Measurements from ENCODE around the gene FRA10AC1. TPM values are rescaled to one million over a fixed set of nuclear protein-coding genes. Genes with fewer than 3 reads are reported as not detected.

Gene FRA10AC1
- total RNA-seq, 1 experiment from 2014 or later, result 12.4 TPM

- Histone ChIP-seq H2BK12ac (ENCODE audit: insufficient read length, low read depth, low read length) (no peak overlapping the region), H3K9ac (ENCODE audit: extremely low read depth, insufficient read length, low read length) (no peak overlapping the region), H4K20me1 (ENCODE audit: control insufficient read depth, insufficient read depth, insufficient read length) (no peaks in the 10 kb centered on the region), H3K27me3 (ENCODE audit: insufficient read depth, low read length) (no peaks in the 10 kb centered on the region), H3K4me2 (ENCODE audit: insufficient read depth, insufficient read length, low read length) (no peak overlapping the region), H2BK120ac (ENCODE audit: low read depth, low read length, poor library complexity, severe bottlenecking) (no peak overlapping the region), H2AFZ (ENCODE audit: low read length) (no peak overlapping the region), H4K8ac (replicated peaks; ENCODE audit: insufficient read length, low read depth, low read length) (no peak overlapping the region), H3K4me1 (ENCODE audit: insufficient read depth, low read length) (no peaks in the 10 kb centered on the region), H2BK20ac (ENCODE audit: low read depth, low read length, poor library complexity, severe bottlenecking) (no peak overlapping the region), H4K91ac (ENCODE audit: insufficient read length, low read depth, low read length) (no peak overlapping the region), H3K4ac (ENCODE audit: low read depth, low read length) (no peak overlapping the region), H3K79me2 (ENCODE audit: insufficient read depth, low read length) (no peaks in the 10 kb centered on the region), H4K5ac (ENCODE audit: insufficient read length, low read depth, low read length) (no peak overlapping the region), H3K27ac (ENCODE audit: insufficient read length, low read depth, low read length) (no peak overlapping the region), H3K18ac (ENCODE audit: insufficient read length, low read depth, low read length) (no peak overlapping the region), H3K23ac (ENCODE audit: insufficient read length, low read depth, low read length) (no peak overlapping the region), H2AK5ac (ENCODE audit: insufficient read length, low read length) (no peak overlapping the region), H3T11ph (ENCODE audit: low read length) (no peak overlapping the region), H3K23me2 (ENCODE audit: insufficient read length, low read depth, low read length, poor library complexity, severe bottlenecking) (no peaks in the 10 kb centered on the region), H3K9me3 (ENCODE audit: control insufficient read depth, low read depth, low read length) (no peaks in the 10 kb centered on the region), H3K14ac (ENCODE audit: insufficient read depth, low read length) (no peak overlapping the region), H2BK5ac (ENCODE audit: insufficient read length, low read length) (no peak overlapping the region), H3K79me1 (ENCODE audit: insufficient read depth, low read depth, low read length, poor library complexity, severe bottlenecking) (no peaks in the 10 kb centered on the region), H3K56ac (ENCODE audit: insufficient read length, low read depth, low read length) (no peak overlapping the region), H2BK15ac (ENCODE audit: low read depth, low read length) (no peak overlapping the region)
- Mint-ChIP-seq H3K9me3 (no peaks in the 10 kb centered on the region; a peak in 1 of 5 replicates), H3K27me3 (ENCODE audit: low read depth) (peaks cover 3% of the 10 kb centered on the region), H3K27ac (peak overlapping the region in 1 of 3 experiments; percentile 73; a peak in 1 of 7 replicates), H3K4me3 (no peak overlapping the region), H3K4me1 (peaks cover 37 to 57% of the 10 kb centered on the region in 2 experiments), H3K36me3 (ENCODE audit: insufficient read depth in 1 of 3, low read depth in 3 of 3) (no peaks in the 10 kb centered on the region)
- DNase-seq, result peak; percentile 78
- TF ChIP-seq, protein P1, sequence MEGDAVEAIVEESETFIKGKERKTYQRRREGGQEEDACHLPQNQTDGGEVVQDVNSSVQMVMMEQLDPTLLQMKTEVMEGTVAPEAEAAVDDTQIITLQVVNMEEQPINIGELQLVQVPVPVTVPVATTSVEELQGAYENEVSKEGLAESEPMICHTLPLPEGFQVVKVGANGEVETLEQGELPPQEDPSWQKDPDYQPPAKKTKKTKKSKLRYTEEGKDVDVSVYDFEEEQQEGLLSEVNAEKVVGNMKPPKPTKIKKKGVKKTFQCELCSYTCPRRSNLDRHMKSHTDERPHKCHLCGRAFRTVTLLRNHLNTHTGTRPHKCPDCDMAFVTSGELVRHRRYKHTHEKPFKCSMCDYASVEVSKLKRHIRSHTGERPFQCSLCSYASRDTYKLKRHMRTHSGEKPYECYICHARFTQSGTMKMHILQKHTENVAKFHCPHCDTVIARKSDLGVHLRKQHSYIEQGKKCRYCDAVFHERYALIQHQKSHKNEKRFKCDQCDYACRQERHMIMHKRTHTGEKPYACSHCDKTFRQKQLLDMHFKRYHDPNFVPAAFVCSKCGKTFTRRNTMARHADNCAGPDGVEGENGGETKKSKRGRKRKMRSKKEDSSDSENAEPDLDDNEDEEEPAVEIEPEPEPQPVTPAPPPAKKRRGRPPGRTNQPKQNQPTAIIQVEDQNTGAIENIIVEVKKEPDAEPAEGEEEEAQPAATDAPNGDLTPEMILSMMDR (conservative IDR thresholded peaks at IDR 0.05), result peak; percentile 90
- WGBS (ENCODE audit: extremely low coverage, insufficient read length, low lambda C conversion rate), result no CpG with 5 or more reads among the region's 9 CpGs
Measured at GRCh38 chr10:93745408-93746065, 43.1 kb upstream of the FRA10AC1 start.
